ENCODE data around the gene MIDN.

Gene MIDN

GRCh38 chr19:1259206-1259875 is 11.0 kb downstream of the MIDN start:
- peak; percentile 62 for DNase-seq (ENCODE audit: low read depth)

- no peak for DNase-seq (ENCODE audit: low read depth)
Observed at GRCh38 chr19:1259876-1260748, 11.7 kb downstream of the MIDN start.

GRCh38 chr19:1260749-1261537 is 12.6 kb downstream of the MIDN start:
- peak; percentile 98 for DNase-seq (ENCODE audit: low read depth)

GRCh38 chr19:1261538-1261797 is 13.1 kb downstream of the MIDN start:
- no peak for DNase-seq (ENCODE audit: low read depth)

GRCh38 chr19:1261798-1262622 is 13.6 kb downstream of the MIDN start:
- DNase-seq (ENCODE audit: low read depth) = no peak

- DNase-seq (ENCODE audit: low read depth) = no peak
Observed at GRCh38 chr19:1262623-1263123, 14.3 kb downstream of the MIDN start.

- DNase-seq (ENCODE audit: low read depth) = no peak
Observed at GRCh38 chr19:1263188-1263587, 14.8 kb downstream of the MIDN start.

GRCh38 chr19:1264801-1265614 is 16.6 kb downstream of the MIDN start:
- no peak for DNase-seq (ENCODE audit: low read depth)

GRCh38 chr19:1265615-1266128 is 17.3 kb downstream of the MIDN start:
- DNase-seq (ENCODE audit: low read depth) = no peak

- peak; percentile 81 for DNase-seq (ENCODE audit: low read depth)
Observed at GRCh38 chr19:1266129-1266915, 17.9 kb downstream of the MIDN start.

- DNase-seq (ENCODE audit: low read depth) = peak; percentile 63
Observed at GRCh38 chr19:1266916-1267476, 18.6 kb downstream of the MIDN start.

- no peak for DNase-seq (ENCODE audit: low read depth)
Observed at GRCh38 chr19:1267477-1268225, 19.3 kb downstream of the MIDN start.

- DNase-seq (ENCODE audit: low read depth) = no peak
Observed at GRCh38 chr19:1268226-1269064, 20.1 kb downstream of the MIDN start.

- DNase-seq (ENCODE audit: low read depth) = peak; percentile 98
Observed at GRCh38 chr19:1269065-1269477, 20.7 kb downstream of the MIDN start, which contains the start of gene CIRBP. Gene CIRBP, plus strand, starts transcription at chr19:1269332. Its CDS starts 1,602 bp downstream, at chr19:1270934.

- DNase-seq (ENCODE audit: low read depth) = peak; percentile 83
Observed at GRCh38 chr19:1269478-1270212, 21.3 kb downstream of the MIDN start.

- no peak for DNase-seq (ENCODE audit: low read depth)
Observed at GRCh38 chr19:1270213-1270853, 21.9 kb downstream of the MIDN start.

Data from activated T-helper 1 cell treated with Interleukin-2 at 50 U/mL for 16 hours (primary cell).